Kidney epithelial cell (primary cell): Measurements from ENCODE around the gene PSAP. TPM values are rescaled to one million over a fixed set of nuclear protein-coding genes. Genes with fewer than 3 reads are reported as not detected.

Source experiments
- DNase-seq: peaks from one replicate; pipeline ENCODE4 v3.0.0-alpha.2; 2010; ENCODE audit warnings: low read depth
- H3K27me3 ChIP-seq: 2 replicates; pipeline ENCODE4 v1.6.0; 2011; ENCODE audit warnings: low read length; ENCODE audit not compliant: control insufficient read depth, insufficient read depth
- H3K36me3 ChIP-seq: 2 replicates; pipeline ENCODE4 v1.5.1; 2011; ENCODE audit warnings: low read length; ENCODE audit not compliant: control insufficient read depth, insufficient read depth
- H3K4me3 ChIP-seq: 2 replicates; pipeline ENCODE4 v1.5.1; 2011; ENCODE audit warnings: low read depth, mild to moderate bottlenecking, control low read depth, low read length
- CTCF ChIP-seq: IDR thresholded peaks from 2 replicates; pipeline ENCODE4 v1.5.1; 2011; ENCODE audit warnings: mild to moderate bottlenecking, moderate library complexity, low read length, control low read depth, inconsistent platforms; ENCODE audit not compliant: insufficient read depth, poor library complexity, severe bottlenecking
- total RNA-seq: library from RNA; depleted of rRNA; stranded (reverse); fragments of >200 nt; gene quantifications from 2 replicates; pipeline ENCODE4 v1.2.3, GENCODE V29; 2015

PSAP gene
- total RNA-seq, 1 donor from 2014 or later: 1,398 TPM

- H3K27me3 ChIP-seq: no peaks in the 10 kb centered on the region
- no peak for TF ChIP-seq CTCF
- no peak for DNase-seq
- H3K36me3 ChIP-seq: peaks cover 7% of the 10 kb centered on the region
- H3K4me3 ChIP-seq: no peak overlapping the region
Measured at GRCh38 chr10:71832967-71833366, 18.1 kb downstream of the PSAP start.

GRCh38 chr10:71831646-71832552, 19.2 kb downstream of the PSAP start:
- Histone ChIP-seq H3K27me3 (no peaks in the 10 kb centered on the region), H3K36me3 (peaks cover 9% of the 10 kb centered on the region), H3K4me3 (no peak overlapping the region)
- DNase-seq: no peak
- TF ChIP-seq CTCF: no peak

GRCh38 chr10:71830726-71831125, 20.3 kb downstream of the PSAP start:
- Histone ChIP-seq H3K36me3 (peaks cover 9% of the 10 kb centered on the region), H3K4me3 (no peak overlapping the region), H3K27me3 (no peaks in the 10 kb centered on the region)
- no peak for DNase-seq
- no peak for TF ChIP-seq CTCF

- DNase-seq: no peak
- Histone ChIP-seq H3K36me3 (peaks cover 9% of the 10 kb centered on the region), H3K4me3 (no peak overlapping the region), H3K27me3 (no peaks in the 10 kb centered on the region)
- TF ChIP-seq CTCF: no peak
Measured at GRCh38 chr10:71829896-71830295, 21.2 kb downstream of the PSAP start.

GRCh38 chr10:71829171-71829570, 21.9 kb downstream of the PSAP start:
- no peak for TF ChIP-seq CTCF
- peaks cover 11% of the 10 kb centered on the region for H3K36me3 ChIP-seq
- no peaks in the 10 kb centered on the region for H3K27me3 ChIP-seq
- no peak overlapping the region for H3K4me3 ChIP-seq
- DNase-seq: no peak
